H9 (cell line): ENCODE measurements around the gene LMCD1. TPM values are rescaled to one million over a fixed set of nuclear protein-coding genes. Genes with fewer than 3 reads are reported as not detected.

Experiments
- DNase-seq: peaks from one replicate; pipeline ENCODE4 v3.0.0-alpha.2; 2017
- H2AFZ ChIP-seq: one replicate; pipeline ENCODE4 v1.6.1; 2013; ENCODE audit warnings: mild to moderate bottlenecking, low read length, control low read depth, moderate library complexity
- H2AK5ac ChIP-seq: 2 replicates; pipeline ENCODE4 v1.6.1; 2013; ENCODE audit warnings: low read length, control low read depth, mixed read lengths; ENCODE audit not compliant: insufficient read length
- H2BK120ac ChIP-seq: one replicate; pipeline ENCODE4 v1.6.1; 2013; ENCODE audit warnings: low read depth, mild to moderate bottlenecking, low read length, control low read depth, inconsistent platforms; ENCODE audit not compliant: poor library complexity, severe bottlenecking
- H2BK12ac ChIP-seq: 2 replicates; pipeline ENCODE4 v1.6.1; 2013; ENCODE audit warnings: low read length, control low read depth, mixed read lengths, low read depth; ENCODE audit not compliant: insufficient read length
- H2BK15ac ChIP-seq: 2 replicates; pipeline ENCODE4 v1.6.1; 2013; ENCODE audit warnings: low read depth, low read length, control low read depth
- H2BK20ac ChIP-seq: one replicate; pipeline ENCODE4 v1.6.1; 2013; ENCODE audit warnings: low read depth, mild to moderate bottlenecking, low read length, control low read depth, inconsistent platforms; ENCODE audit not compliant: poor library complexity, severe bottlenecking
- H2BK5ac ChIP-seq: 2 replicates; pipeline ENCODE4 v1.6.1; 2013; ENCODE audit warnings: low read length, control low read depth, mixed read lengths; ENCODE audit not compliant: insufficient read length
- H3K14ac ChIP-seq: 2 replicates; pipeline ENCODE4 v1.6.1; 2013; ENCODE audit warnings: low read length, control low read depth; ENCODE audit not compliant: insufficient read depth
- H3K18ac ChIP-seq: 2 replicates; pipeline ENCODE4 v1.6.1; 2013; ENCODE audit warnings: low read depth, mild to moderate bottlenecking, mixed read lengths, low read length, control low read depth; ENCODE audit not compliant: insufficient read length
- H3K23ac ChIP-seq: 2 replicates; pipeline ENCODE4 v1.6.1; 2013; ENCODE audit warnings: low read length, control low read depth, mixed read lengths, low read depth; ENCODE audit not compliant: insufficient read length
- H3K23me2 ChIP-seq: 2 replicates; pipeline ENCODE4 v1.6.1; 2013; ENCODE audit warnings: low read depth, mild to moderate bottlenecking, mixed read lengths, low read length, control low read depth; ENCODE audit not compliant: insufficient read length, poor library complexity, severe bottlenecking
- H3K27ac ChIP-seq: 2 replicates; pipeline ENCODE4 v1.5.1; 2013; ENCODE audit warnings: low read length, control low read depth, mixed read lengths, low read depth; ENCODE audit not compliant: insufficient read length
- H3K27me3 ChIP-seq: 2 replicates; pipeline ENCODE4 v1.6.1; 2013; ENCODE audit warnings: low read length, control low read depth, inconsistent platforms; ENCODE audit not compliant: insufficient read depth
- H3K4ac ChIP-seq: 2 replicates; pipeline ENCODE4 v1.6.1; 2013; ENCODE audit warnings: low read depth, mild to moderate bottlenecking, control low read depth, inconsistent platforms, low read length, moderate library complexity
- H3K4me1 ChIP-seq: 2 replicates; pipeline ENCODE4 v1.6.1; 2013; ENCODE audit warnings: low read length, control low read depth, inconsistent platforms; ENCODE audit not compliant: insufficient read depth
- H3K4me2 ChIP-seq: 2 replicates; pipeline ENCODE4 v1.6.1; 2013; ENCODE audit warnings: low read length, control low read depth, mixed read lengths; ENCODE audit not compliant: insufficient read length, insufficient read depth
- H3K56ac ChIP-seq: 2 replicates; pipeline ENCODE4 v1.6.1; 2013; ENCODE audit warnings: low read depth, mild to moderate bottlenecking, mixed read lengths, low read length, control low read depth; ENCODE audit not compliant: insufficient read length
- H3K79me1 ChIP-seq: 2 replicates; pipeline ENCODE4 v1.6.1; 2013; ENCODE audit warnings: low read depth, mild to moderate bottlenecking, moderate library complexity, low read length, control low read depth, inconsistent platforms; ENCODE audit not compliant: insufficient read depth, poor library complexity, severe bottlenecking
- H3K79me2 ChIP-seq: 2 replicates; pipeline ENCODE4 v1.6.1; 2013; ENCODE audit warnings: low read length, control low read depth, inconsistent platforms; ENCODE audit not compliant: insufficient read depth
- H3K9ac ChIP-seq: 2 replicates; pipeline ENCODE4 v1.6.1; 2013; ENCODE audit warnings: low read length, control low read depth, mixed read lengths; ENCODE audit not compliant: insufficient read length; ENCODE audit errors: extremely low read depth
- H3K9me3 ChIP-seq: one replicate; pipeline ENCODE4 v1.6.1; 2013; ENCODE audit warnings: low read depth, low read length, inconsistent platforms; ENCODE audit not compliant: control insufficient read depth
- H3T11ph ChIP-seq: one replicate; pipeline ENCODE4 v1.6.1; 2013; ENCODE audit warnings: mild to moderate bottlenecking, low read length, control low read depth, inconsistent platforms
- H4K20me1 ChIP-seq: one replicate; pipeline ENCODE4 v1.6.1; 2013; ENCODE audit not compliant: control insufficient read depth, insufficient read length, insufficient read depth
- H4K5ac ChIP-seq: 2 replicates; pipeline ENCODE4 v1.6.1; 2013; ENCODE audit warnings: low read depth, mild to moderate bottlenecking, mixed read lengths, low read length, control low read depth; ENCODE audit not compliant: insufficient read length
- H4K8ac ChIP-seq: replicated peaks from 2 replicates; pipeline ENCODE4 v1.6.1; 2013; ENCODE audit warnings: low read length, control low read depth, mixed read lengths, low read depth; ENCODE audit not compliant: insufficient read length
- H4K91ac ChIP-seq: 2 replicates; pipeline ENCODE4 v1.6.1; 2013; ENCODE audit warnings: low read depth, mild to moderate bottlenecking, moderate library complexity, mixed read lengths, low read length, control low read depth; ENCODE audit not compliant: insufficient read length
- H3K27ac Mint-ChIP-seq, 3 experiments: 2 replicates in 2 of 3; 3 replicates in 1 of 3; pipeline ENCODE4 v1.8.0; 2020 to 2021; ENCODE audit warnings: mixed read lengths in 3 of 3, mild to moderate bottlenecking in 1 of 3, moderate library complexity in 1 of 3
- H3K27me3 Mint-ChIP-seq: 2 replicates; pipeline ENCODE4 v1.8.0; 2021; ENCODE audit warnings: low read depth, mild to moderate bottlenecking, moderate library complexity, mixed read lengths
- H3K36me3 Mint-ChIP-seq, 3 experiments: 2 replicates in 2 of 3; 3 replicates in 1 of 3; pipeline ENCODE4 v1.8.0; 2020 to 2021; ENCODE audit warnings: low read depth in 3 of 3, mixed read lengths in 3 of 3; ENCODE audit not compliant: insufficient read depth in 1 of 3
- H3K4me1 Mint-ChIP-seq, 2 experiments: 2 replicates each; pipeline ENCODE4 v1.8.0; 2020; ENCODE audit warnings: mixed read lengths in 2 of 2
- H3K4me3 Mint-ChIP-seq, 2 experiments: 2 replicates in 1 of 2; 3 replicates in 1 of 2; pipeline ENCODE4 v1.8.0; 2020 to 2021; ENCODE audit warnings: mild to moderate bottlenecking in 2 of 2, mixed read lengths in 2 of 2, moderate library complexity in 1 of 2
- H3K9me3 Mint-ChIP-seq, 2 experiments: 2 replicates in 1 of 2; 3 replicates in 1 of 2; pipeline ENCODE4 v1.8.0; 2020; ENCODE audit warnings: mild to moderate bottlenecking in 2 of 2, mixed read lengths in 2 of 2, moderate library complexity in 1 of 2
- CTCF ChIP-seq: fragments of 200-600 bp; sonication (generic); conservative IDR thresholded peaks from 3 replicates; pipeline ENCODE4 v1.8.0; 2021; ENCODE audit warnings: antibody characterized with exemption, mild to moderate bottlenecking
- WGBS: extraction: QIAGEN DNeasy Blood & Tissue Kit; methylation state at CpG from one replicate; pipeline ENCODE4 v1.1.7; 2013; ENCODE audit warnings: missing lambda C conversion rate, low lambda C conversion rate, mixed read lengths; ENCODE audit not compliant: insufficient read length; ENCODE audit errors: extremely low coverage; 5-methylcytosine and 5-hydroxymethylcytosine counted together
- total RNA-seq: library from RNA; stranded (reverse); gene quantifications from 2 replicates; pipeline ENCODE4 v1.2.1, GENCODE V29; 2021

The LMCD1 gene
- total RNA-seq, 1 experiment from 2014 or later = 19.2 TPM

- H3K18ac ChIP-seq = no peak overlapping the region
- no peaks in the 10 kb centered on the region for H3K79me1 ChIP-seq
- no peaks in the 10 kb centered on the region for H3K27me3 ChIP-seq
- no peaks in the 10 kb centered on the region for H4K20me1 ChIP-seq
- no peak overlapping the region for H2BK20ac ChIP-seq
- DNase-seq = no peak
- no peak overlapping the region for H2BK15ac ChIP-seq
- Mint-ChIP-seq H3K4me3 (no peak overlapping the region), H3K27ac (peak overlapping the region in 2 of 3 experiments; percentile 75 to 85; a peak in 4 of 7 replicates), H3K9me3 (peaks cover 0 to 3% of the 10 kb centered on the region in 2 experiments; a peak in 2 of 5 replicates), H3K27me3 (no peaks in the 10 kb centered on the region), H3K36me3 (peaks cover 10 to 36% (median 36%) of the 10 kb centered on the region in 3 experiments; a peak in 6 of 7 replicates), H3K4me1 (peaks cover 35 to 42% of the 10 kb centered on the region in 2 experiments)
- H3K56ac ChIP-seq = no peak overlapping the region
- H4K8ac ChIP-seq = no peak overlapping the region
- H3K4me1 ChIP-seq = peaks cover 4% of the 10 kb centered on the region; the same call in 1 of the 2 replicates
- WGBS = no CpG with 5 or more reads among the region's 2 CpGs
- H2BK12ac ChIP-seq = no peak overlapping the region
- H3K4ac ChIP-seq = no peak overlapping the region
- no peak overlapping the region for H3K4me2 ChIP-seq
- no peak overlapping the region for H2BK120ac ChIP-seq
- no peak overlapping the region for H3K14ac ChIP-seq
- H3K9ac ChIP-seq = no peak overlapping the region
- H3K9me3 ChIP-seq = no peaks in the 10 kb centered on the region
- H3K23ac ChIP-seq = no peak overlapping the region
- H3T11ph ChIP-seq = no peak overlapping the region
- H2BK5ac ChIP-seq = no peak overlapping the region
- H2AK5ac ChIP-seq = no peak overlapping the region
- no peak overlapping the region for H3K27ac ChIP-seq
- no peaks in the 10 kb centered on the region for H3K23me2 ChIP-seq
- TF ChIP-seq CTCF = no peak
- no peak overlapping the region for H4K91ac ChIP-seq
- no peak overlapping the region for H2AFZ ChIP-seq
- no peaks in the 10 kb centered on the region for H3K79me2 ChIP-seq
- no peak overlapping the region for H4K5ac ChIP-seq
Measured at GRCh38 chr3:8519774-8520448, 18.3 kb downstream of the LMCD1 start.
